ENCODE data around the gene POLR1A.

DNA sequence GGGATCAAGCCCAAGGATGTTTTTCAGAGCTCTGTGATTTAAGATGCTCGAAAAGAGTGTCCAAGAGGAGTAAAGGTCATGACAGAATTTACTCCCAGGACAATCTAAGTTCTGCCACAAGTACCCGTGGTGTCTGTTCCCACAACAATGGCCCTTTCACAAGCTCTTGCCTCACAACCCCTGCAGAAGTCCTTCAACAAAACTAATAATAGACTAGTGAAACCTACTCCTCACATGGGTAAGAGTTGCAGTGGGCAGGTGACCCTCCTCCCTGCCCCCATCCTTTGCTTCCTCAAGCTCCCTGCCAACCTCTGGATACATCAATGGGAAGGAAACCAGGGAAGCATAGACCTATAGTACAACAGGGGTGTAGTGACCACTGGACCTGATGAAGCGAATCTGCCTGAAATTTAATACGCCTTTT, 35.3 kb upstream of the POLR1A start:
- TF ChIP-seq, protein P1, sequence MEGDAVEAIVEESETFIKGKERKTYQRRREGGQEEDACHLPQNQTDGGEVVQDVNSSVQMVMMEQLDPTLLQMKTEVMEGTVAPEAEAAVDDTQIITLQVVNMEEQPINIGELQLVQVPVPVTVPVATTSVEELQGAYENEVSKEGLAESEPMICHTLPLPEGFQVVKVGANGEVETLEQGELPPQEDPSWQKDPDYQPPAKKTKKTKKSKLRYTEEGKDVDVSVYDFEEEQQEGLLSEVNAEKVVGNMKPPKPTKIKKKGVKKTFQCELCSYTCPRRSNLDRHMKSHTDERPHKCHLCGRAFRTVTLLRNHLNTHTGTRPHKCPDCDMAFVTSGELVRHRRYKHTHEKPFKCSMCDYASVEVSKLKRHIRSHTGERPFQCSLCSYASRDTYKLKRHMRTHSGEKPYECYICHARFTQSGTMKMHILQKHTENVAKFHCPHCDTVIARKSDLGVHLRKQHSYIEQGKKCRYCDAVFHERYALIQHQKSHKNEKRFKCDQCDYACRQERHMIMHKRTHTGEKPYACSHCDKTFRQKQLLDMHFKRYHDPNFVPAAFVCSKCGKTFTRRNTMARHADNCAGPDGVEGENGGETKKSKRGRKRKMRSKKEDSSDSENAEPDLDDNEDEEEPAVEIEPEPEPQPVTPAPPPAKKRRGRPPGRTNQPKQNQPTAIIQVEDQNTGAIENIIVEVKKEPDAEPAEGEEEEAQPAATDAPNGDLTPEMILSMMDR (IDR thresholded peaks at IDR 0.05) = no peak
- no peak for TF ChIP-seq POLR2A (IDR thresholded peaks at IDR 0.05)
- TF ChIP-seq POLR2AphosphoS5 (IDR thresholded peaks at IDR 0.05) = no peak

Measured in upper lobe of left lung (tissue), 4 donors.